HepG2 (cell line): ENCODE measurements around the gene NDUFAF8.
A peak's percentile ranks its signal among the peaks of the same experiment; 100 is the strongest.

ENCODE experiments used
- CHD2 ChIP-seq: IDR thresholded peaks from 2 replicates; pipeline ENCODE4 v1.6.1; 2011; ENCODE audit warnings: low read depth, low read length, improper control_type of control experiment
- CTCF ChIP-seq: sonication (generic); formaldehyde crosslinking; IDR thresholded peaks from 2 replicates; pipeline ENCODE4 v1.5.0; 2020; ENCODE audit warnings: mild to moderate bottlenecking, missing genetic modification reagents, moderate library complexity
- EZH2 ChIP-seq: conservative IDR thresholded peaks from 2 replicates; pipeline ENCODE4 v1.6.1; 2012; ENCODE audit warnings: mild to moderate bottlenecking, low read depth, low read length, moderate library complexity
- GPBP1L1 ChIP-seq: sonication (generic); formaldehyde crosslinking; IDR thresholded peaks from 2 replicates; pipeline ENCODE4 v1.5.0; 2020; ENCODE audit warnings: mild to moderate bottlenecking, missing genetic modification reagents
- JUN ChIP-seq: sonication (generic); formaldehyde crosslinking; IDR thresholded peaks from 2 replicates; pipeline ENCODE4 v1.4.0; 2020; ENCODE audit warnings: mild to moderate bottlenecking, missing genetic modification reagents
- MNT ChIP-seq: fragments of 450-650 bp; IDR thresholded peaks from 2 replicates; pipeline ENCODE4 v1.6.1; 2016
- MXI1 ChIP-seq: IDR thresholded peaks from 3 replicates; pipeline ENCODE4 v1.6.1; 2012; ENCODE audit warnings: low read depth, low read length, inconsistent platforms, borderline replicate concordance
- ZNF138 ChIP-seq: sonication (generic); formaldehyde crosslinking; IDR thresholded peaks from 2 replicates; pipeline ENCODE4 v1.5.0; 2020; ENCODE audit warnings: mild to moderate bottlenecking, low read depth, missing genetic modification reagents

- TF ChIP-seq ZNF138 (CRISPR knock-in tag) (0 out of 2 replicates have a peak, but pooled peaks have one; percentile 79), CTCF (CRISPR knock-in tag) (no peak; the same call in 1 of the 2 replicates), JUN (CRISPR knock-in tag) (no peak), EZH2 (no peak), GPBP1L1 (CRISPR knock-in tag) (no peak), CHD2 (no peak), MXI1 (no peak), MNT (no peak)
Observed at GRCh38 chr17:81238490-81238814, 666 bp upstream of the NDUFAF8 start.
